Transverse colon (tissue), 4 donors: ENCODE measurements around the gene RFPL3. TPM values are rescaled to one million over a fixed set of nuclear protein-coding genes. Genes with fewer than 3 reads are reported as not detected.

Experiments
- DNase-seq: peaks from one replicate; pipeline ENCODE4 v3.0.0-alpha.2; 2019
- H3K27ac ChIP-seq, 4 donors: fragments of 200-600 bp; sonication (generic); 2 replicates each; pipeline ENCODE4 v1.5.1; 2016 to 2018; ENCODE audit warnings: inconsistent platforms in 4 of 4
- H3K27me3 ChIP-seq: fragments of 200-600 bp; sonication (generic); 2 replicates; pipeline ENCODE4 v1.5.1; 2017; ENCODE audit warnings: inconsistent platforms
- H3K36me3 ChIP-seq, 4 donors: fragments of 200-600 bp; sonication (generic); 2 replicates each; pipeline ENCODE4 v1.5.1; 2017 to 2019; ENCODE audit warnings: inconsistent platforms in 4 of 4
- H3K4me1 ChIP-seq, 4 donors: fragments of 200-600 bp; sonication (generic); 2 replicates each; pipeline ENCODE4 v1.5.1; 2017 to 2020; ENCODE audit warnings: inconsistent platforms in 4 of 4
- H3K4me3 ChIP-seq, 4 donors: fragments of 200-600 bp; sonication (generic); 1 replicate in 1 of 4; 2 replicates in 3 of 4; pipeline versions ENCODE4 v1.5.1 to v1.6.1; 2017 to 2019; ENCODE audit warnings: inconsistent platforms in 4 of 4
- H3K9me3 ChIP-seq, 2 donors: fragments of 200-600 bp; sonication (generic); 2 replicates each; pipeline ENCODE4 v1.5.1; 2017 to 2019; ENCODE audit warnings: inconsistent platforms in 2 of 2
- EP300 ChIP-seq: sonication (generic); formaldehyde crosslinking; IDR thresholded peaks from one replicate; pipeline ENCODE4 v1.6.1; 2017; ENCODE audit warnings: antibody characterized with exemption, low read depth
- POLR2A ChIP-seq: fragments of 450-650 bp; IDR thresholded peaks from one replicate; pipeline ENCODE4 v1.6.1; 2016; ENCODE audit warnings: antibody characterized with exemption, mild to moderate bottlenecking, moderate library complexity
- POLR2AphosphoS5 ChIP-seq, 3 donors: sonication (generic); formaldehyde crosslinking; IDR thresholded peaks; one replicate each; pipeline ENCODE4 v1.6.1; 2016; ENCODE audit warnings: antibody characterized with exemption in 3 of 3
- WGBS, 2 donors: methylation state at CpG; one replicate each; pipeline ENCODE4 v1.1.5; 2018; ENCODE audit warnings: low coverage in 1 of 2; 5-methylcytosine and 5-hydroxymethylcytosine counted together
- in situ Hi-C, 4 donors: fragments of 200-750 bp; cut with MboI; loops; one replicate each; pipeline versions ENCODE4 v1.15.0 to v1.15.1; 2017; ENCODE audit warnings: low sequenced_read_pairs in 3 of 4, low pct_ligation_motif_present in 1 of 4, low pct_unique_long_range_greater_than_20kb in 1 of 4
- intact Hi-C: fragments of 100-400 bp; cut with DNase I; formaldehyde crosslinking; loops from one replicate; pipeline ENCODE4 v1.15.1; 2023; ENCODE audit warnings: low total_unique reads
- total RNA-seq, 4 donors: library from RNA; depleted of rRNA; stranded (reverse); fragments of >200 nt; gene quantifications; one replicate each; pipeline ENCODE4 v1.1.0, GENCODE V29; 2016
- TF ChIP-seq, protein P1 (sequence below), 5 experiments: fragments of 200-600 bp in 3 of 5; fragments of 450-650 bp in 2 of 5; sonication (generic) in 3 of 5; IDR thresholded peaks; 1 replicate in 2 of 5; 2 replicates in 3 of 5; pipeline ENCODE4 v1.5.1; 2016 to 2017; ENCODE audit warnings: antibody characterized with exemption in 5 of 5, inconsistent platforms in 3 of 5, mild to moderate bottlenecking in 2 of 5, moderate library complexity in 1 of 5

Gene RFPL3
- total RNA-seq, 4 donors from 2014 or later = not detected

DNA sequence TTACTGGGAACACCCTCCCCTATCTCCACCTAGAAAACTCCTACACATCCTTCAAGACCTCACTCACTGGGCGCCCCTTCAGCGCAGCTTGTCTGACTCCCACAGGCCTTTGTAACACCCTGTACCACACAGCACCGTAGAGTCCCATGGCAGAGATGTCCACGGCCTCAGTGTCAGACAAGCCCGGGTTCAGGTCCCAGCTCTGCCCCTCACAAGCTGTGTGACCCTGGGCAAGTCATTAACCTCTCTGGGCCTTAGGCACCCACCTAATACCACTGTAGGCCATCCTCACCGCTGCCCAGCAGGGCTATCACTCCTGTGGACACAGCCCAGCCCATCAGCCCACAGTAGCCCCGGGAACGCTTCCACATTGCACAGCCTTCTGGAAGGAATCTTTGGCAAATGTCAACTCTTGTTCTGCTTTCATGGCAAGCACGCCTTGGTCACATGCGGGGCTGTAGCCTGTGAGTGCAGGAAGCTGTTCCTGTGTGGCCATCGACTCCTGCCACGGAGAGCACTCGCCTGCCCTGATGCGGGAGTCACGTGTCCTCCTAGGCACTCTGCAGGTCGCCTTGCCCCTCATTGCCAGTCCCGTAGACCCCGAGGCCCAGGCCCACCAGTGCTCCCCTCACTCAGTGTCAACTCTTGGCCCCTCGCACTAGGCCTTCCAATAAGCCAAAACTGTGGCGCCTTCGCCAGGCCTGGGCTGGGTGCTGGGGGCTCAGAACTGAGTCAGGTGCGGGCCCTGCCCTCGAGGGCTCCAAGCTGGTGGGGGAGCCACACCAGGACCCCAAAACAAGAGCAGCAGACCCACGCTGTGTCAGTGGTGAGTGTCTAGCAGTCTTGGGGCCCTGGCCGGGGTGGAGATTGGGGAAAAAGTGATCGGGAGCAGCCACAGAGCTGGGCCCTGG lies 32.9 kb upstream of the RFPL3 start:
- in situ Hi-C loops (no loop called here), intact Hi-C loops (no loop called here)
- no peaks in the 10 kb centered on the region for H3K4me1 ChIP-seq
- TF ChIP-seq, protein P1, sequence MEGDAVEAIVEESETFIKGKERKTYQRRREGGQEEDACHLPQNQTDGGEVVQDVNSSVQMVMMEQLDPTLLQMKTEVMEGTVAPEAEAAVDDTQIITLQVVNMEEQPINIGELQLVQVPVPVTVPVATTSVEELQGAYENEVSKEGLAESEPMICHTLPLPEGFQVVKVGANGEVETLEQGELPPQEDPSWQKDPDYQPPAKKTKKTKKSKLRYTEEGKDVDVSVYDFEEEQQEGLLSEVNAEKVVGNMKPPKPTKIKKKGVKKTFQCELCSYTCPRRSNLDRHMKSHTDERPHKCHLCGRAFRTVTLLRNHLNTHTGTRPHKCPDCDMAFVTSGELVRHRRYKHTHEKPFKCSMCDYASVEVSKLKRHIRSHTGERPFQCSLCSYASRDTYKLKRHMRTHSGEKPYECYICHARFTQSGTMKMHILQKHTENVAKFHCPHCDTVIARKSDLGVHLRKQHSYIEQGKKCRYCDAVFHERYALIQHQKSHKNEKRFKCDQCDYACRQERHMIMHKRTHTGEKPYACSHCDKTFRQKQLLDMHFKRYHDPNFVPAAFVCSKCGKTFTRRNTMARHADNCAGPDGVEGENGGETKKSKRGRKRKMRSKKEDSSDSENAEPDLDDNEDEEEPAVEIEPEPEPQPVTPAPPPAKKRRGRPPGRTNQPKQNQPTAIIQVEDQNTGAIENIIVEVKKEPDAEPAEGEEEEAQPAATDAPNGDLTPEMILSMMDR (IDR thresholded peaks at IDR 0.05) = no peak
- TF ChIP-seq EP300 (no peak), POLR2AphosphoS5 (IDR thresholded peaks at IDR 0.05) (no peak), POLR2A (no peak)
- H3K27me3 ChIP-seq = no peaks in the 10 kb centered on the region
- no peak overlapping the region for H3K27ac ChIP-seq
- no peak overlapping the region for H3K4me3 ChIP-seq
- H3K9me3 ChIP-seq = no peaks in the 10 kb centered on the region
- no peak for DNase-seq
- H3K36me3 ChIP-seq = no peaks in the 10 kb centered on the region
- WGBS, 2 donors = 69 to 84% methylated on average over 3 to 21 of the region's 26 CpGs

DNA sequence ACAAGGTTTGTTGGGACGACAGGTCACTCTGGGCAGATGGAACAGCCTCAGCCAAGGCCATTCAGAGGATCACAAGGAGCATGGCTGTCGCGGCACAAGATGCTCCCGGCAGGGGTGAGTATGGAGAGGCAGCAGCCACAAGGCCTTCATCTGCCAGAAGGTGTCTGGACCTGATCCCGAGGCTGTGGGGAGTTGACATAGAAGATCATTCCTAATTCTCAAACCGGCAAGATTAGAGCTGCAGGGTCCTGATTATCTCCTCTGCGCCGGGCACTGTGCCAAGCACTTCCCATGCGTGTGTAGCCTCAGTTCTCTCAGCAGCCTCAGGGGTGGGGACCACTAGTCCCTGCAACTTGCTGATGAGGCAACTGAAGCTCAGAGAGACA lies 32.3 kb upstream of the RFPL3 start:
- Histone ChIP-seq H3K4me1 (no peaks in the 10 kb centered on the region), H3K4me3 (no peak overlapping the region), H3K9me3 (no peaks in the 10 kb centered on the region), H3K27me3 (no peaks in the 10 kb centered on the region), H3K36me3 (no peaks in the 10 kb centered on the region), H3K27ac (no peak overlapping the region)
- in situ Hi-C loops = no loop called here
- 77% methylated on average over 9 of the region's 9 CpGs; no CpG with 5 or more reads in 1 of the 2 donors for WGBS, 2 donors
- TF ChIP-seq, protein P1 (IDR thresholded peaks at IDR 0.05) = no peak
- no peak for TF ChIP-seq EP300
- no peak for TF ChIP-seq POLR2AphosphoS5 (IDR thresholded peaks at IDR 0.05)
- no peak for TF ChIP-seq POLR2A
- DNase-seq = no peak
- intact Hi-C loops = no loop called here

DNA sequence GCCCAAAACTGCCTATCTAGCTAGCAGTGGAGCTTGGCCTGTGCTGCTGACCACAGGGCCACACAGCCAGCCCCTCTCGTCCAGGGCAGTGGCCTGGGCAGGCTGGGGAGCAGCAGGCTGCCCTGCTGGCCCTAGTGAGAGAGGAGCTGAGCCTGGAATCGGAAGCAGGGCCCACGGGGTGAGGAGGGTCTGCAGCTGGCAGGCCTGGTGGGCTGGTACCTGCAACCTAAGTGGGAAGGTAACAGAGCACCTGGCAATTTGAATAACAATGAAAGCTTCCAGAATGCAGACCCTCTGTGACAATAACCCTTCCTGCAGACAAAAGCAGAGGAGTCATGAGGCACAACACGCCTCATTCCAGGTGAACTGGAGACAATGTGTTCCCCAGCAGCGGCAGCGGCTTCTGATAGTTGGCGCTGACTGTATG lies 31.8 kb upstream of the RFPL3 start:
- in situ Hi-C loops = no loop called here

DNA sequence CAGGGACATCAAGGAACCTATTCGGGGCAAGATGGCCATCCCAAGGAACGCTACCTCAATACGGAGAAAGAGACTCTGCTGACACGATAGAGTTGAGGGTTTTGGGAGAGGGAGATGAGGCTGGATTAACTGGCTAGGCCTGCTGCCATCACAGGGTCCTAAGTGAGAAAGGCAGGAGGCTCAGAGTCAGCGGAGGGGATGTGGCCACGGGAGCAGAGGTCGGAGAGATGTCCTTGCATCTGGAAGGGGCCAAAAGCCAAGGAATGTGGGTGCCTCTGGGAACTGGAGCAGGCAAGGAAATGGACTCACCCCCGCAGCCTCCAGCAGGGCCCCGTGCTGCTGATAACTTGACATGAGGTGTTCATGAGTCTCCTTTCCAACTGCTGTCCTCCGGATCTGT lies 31.0 kb upstream of the RFPL3 start:
- no peaks in the 10 kb centered on the region for H3K4me1 ChIP-seq
- TF ChIP-seq POLR2A (no peak), EP300 (no peak), POLR2AphosphoS5 (IDR thresholded peaks at IDR 0.05) (no peak)
- TF ChIP-seq, protein P1 (IDR thresholded peaks at IDR 0.05) = no peak
- DNase-seq = no peak
- in situ Hi-C loops (no loop called here), intact Hi-C loops (no loop called here)
- H3K27me3 ChIP-seq = no peaks in the 10 kb centered on the region
- no peak overlapping the region for H3K27ac ChIP-seq
- H3K4me3 ChIP-seq = no peak overlapping the region
- H3K36me3 ChIP-seq = no peaks in the 10 kb centered on the region
- no peaks in the 10 kb centered on the region for H3K9me3 ChIP-seq
- 84 to 95% methylated on average over 6 to 10 of the region's 10 CpGs for WGBS, 2 donors

More for the DNA sequence above, 31.8 kb upstream of the RFPL3 start:
- Histone ChIP-seq H3K27ac (no peak overlapping the region), H3K9me3 (no peaks in the 10 kb centered on the region), H3K4me3 (no peak overlapping the region), H3K36me3 (no peaks in the 10 kb centered on the region), H3K27me3 (no peaks in the 10 kb centered on the region), H3K4me1 (no peaks in the 10 kb centered on the region)
- intact Hi-C loops = no loop called here
- WGBS, 2 donors = 60 to 67% methylated on average over 3 to 7 of the region's 7 CpGs
- no peak for DNase-seq
- TF ChIP-seq, protein P1 (IDR thresholded peaks at IDR 0.05) = no peak
- TF ChIP-seq EP300 (no peak), POLR2AphosphoS5 (IDR thresholded peaks at IDR 0.05) (no peak), POLR2A (no peak)
